GM21423 (cell line): Measurements from ENCODE around the gene MIEF2.
A peak's percentile ranks its signal among the peaks of the same experiment; 100 is the strongest.

ENCODE experiments used
- ATAC-seq: cut with Tn5 transposase; IDR thresholded peaks from one replicate; pipeline ENCODE4 v1.9.1; 2021; ENCODE audit warnings: mild to moderate bottlenecking, moderate library complexity; ENCODE audit not compliant: unreplicated experiment

MIEF2 gene

DNA sequence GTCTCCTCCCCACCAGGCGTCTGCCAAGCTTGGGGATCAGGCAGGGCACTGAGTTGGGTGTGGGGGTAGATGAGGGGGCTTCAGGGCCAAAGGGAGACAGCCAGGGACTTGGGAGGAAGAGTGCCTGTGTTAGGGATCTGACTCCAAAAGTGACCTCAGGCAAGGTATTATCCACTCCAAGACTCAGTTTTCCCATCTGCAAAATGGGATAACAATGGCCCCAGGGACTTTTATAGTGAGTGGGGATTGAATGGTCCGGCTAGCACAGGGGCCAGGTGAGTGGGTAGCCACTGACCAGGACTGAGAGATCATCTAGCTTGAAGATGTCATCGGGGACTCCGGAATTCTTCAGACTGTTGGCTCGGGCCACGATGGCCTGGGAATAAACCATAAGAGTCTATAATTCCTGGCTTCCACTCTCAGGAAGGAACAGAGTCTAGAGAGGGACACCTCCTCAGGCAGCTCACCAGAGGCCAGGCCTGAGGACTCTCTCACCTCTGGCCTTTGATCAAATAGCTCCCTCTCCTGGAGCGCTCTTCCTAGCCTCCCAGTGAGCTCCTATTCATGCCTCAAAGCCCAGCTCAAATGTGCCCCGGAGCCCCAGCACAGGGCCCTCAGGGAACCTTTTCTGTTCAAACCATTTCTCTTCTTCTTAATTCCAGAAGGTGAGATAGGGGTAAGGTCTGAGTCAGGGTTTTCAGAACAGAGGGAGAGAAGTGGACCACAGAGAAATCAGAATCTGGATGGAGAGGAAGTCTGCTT is 5.4 kb upstream of the MIEF2 start:
- no peak for ATAC-seq

DNA sequence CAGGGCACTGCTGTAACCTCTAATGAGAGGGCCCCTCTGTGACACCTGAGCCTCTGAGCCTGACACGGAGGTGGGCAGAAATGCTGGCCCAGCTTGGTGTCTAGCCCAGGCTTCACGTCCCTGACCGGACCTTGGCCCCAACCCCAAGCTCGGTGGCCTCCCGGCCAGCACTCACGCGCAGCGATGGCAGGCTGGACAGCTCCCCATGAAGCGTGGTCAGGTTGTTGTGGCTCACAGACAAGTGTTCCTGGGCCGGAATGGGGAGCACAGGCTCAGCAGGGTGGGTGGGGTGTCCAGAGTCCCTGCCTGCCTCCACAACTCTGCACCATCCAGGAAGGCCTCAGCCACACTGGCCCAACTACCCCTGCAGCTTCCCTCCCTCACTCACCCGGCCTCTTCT is 4.1 kb upstream of the MIEF2 start:
- no peak for ATAC-seq

DNA sequence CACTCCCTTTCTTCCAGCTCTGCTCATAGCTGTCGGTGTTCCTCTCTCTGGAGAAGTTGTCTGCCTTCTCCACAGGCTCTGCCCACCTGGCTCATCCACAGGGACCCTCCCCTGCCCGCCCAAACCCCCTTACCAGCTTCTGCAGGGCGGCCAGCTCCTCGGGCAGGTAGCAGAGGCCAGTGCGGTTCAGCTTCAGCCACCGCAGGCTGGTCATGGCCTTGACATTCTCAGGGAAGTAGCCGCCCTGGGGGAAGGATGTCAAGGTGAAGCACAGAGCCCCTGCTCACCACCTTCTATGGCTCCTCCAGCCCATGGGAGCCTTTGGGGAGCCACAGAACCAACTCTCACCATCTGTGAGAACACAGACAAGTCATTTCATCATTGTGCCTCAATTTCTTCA is 3.7 kb upstream of the MIEF2 start:
- no peak for ATAC-seq

DNA sequence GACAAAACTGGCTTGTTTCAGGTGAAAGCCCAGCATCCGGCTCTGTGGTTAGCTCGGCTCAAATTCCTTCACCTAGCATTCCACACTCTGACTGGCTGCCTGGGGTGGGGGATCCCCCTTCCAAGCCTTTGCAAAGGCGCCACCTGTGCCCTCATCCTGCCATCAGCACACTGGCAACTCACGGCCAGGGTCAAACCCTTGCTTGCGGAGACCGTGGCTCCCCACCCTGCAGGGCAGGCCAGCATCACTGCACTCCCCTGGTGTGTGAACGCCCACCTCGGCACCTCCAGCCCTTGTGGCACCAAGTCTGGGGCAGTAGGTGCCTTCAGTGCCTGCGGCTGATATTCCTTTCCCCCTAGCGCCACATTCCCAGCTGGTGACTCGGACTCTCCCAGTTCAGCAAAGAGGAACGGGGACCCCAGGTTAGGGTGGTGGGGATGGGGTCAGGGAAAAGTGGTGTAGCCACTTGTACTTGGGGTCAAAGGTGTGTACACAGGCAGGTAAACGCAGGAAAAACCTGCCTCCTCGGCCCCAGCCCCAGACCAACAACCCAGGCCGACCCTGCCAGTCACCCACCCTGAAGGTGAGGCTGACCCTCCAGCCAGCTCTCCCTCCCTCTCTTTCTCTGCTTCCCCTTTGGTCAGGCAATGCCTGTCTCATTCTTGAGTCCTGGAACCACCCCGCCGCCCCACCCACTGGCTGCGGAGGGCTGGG is 3.0 kb upstream of the MIEF2 start:
- no peak for ATAC-seq

DNA sequence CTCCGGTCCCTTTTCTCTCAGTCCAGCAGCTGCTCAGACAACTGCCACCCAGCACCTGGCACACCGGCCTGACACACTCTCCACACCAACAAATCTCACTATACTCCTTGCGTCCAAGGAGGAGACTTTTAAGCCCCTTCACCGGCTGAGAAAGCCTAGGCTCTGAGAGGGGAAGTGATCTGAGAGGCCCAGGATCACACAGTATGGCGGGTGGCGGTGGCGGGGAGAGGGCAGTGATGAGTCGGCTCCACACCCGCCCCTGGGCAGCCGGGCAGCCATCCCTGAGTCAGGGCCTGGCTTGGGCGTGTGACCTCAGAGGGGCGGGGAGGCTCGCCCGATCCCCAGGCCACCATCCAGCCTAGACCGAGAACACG is 2.5 kb upstream of the MIEF2 start:
- no peak for ATAC-seq

DNA sequence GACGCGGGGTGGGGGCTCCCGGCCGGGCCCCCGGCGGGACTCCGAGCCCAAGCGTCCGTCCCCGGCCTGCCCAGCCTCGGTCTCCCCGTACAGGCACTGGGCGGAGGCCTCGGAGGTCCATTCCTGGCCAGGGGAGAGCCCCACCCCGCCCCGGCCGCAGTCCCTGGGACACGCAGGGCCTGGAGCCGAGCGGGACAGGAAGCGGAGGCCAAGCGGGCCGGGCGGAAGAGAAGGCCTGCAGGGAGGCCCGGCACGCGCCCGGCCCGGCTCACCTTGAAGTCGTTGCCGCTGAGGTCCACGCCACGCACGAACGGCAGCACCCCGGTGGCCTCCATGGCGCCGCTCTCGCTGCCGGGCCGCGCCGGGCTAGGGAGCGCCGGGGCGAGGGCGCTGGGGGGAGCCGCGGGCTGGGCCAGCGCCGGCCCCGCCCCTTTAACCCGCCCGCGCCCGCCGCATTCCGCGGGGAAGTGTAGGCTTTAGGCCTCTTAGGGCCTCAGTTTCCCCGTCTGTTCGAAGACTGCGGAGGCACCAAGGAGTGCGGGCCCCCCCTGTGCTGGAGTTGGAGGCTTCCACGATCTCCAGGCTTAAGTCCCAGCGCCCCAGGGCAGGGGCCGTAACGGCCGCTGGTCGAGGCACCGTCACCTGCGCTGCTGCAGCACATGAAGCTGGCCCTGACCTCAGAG is 2.0 kb upstream of the MIEF2 start, which contains the start of gene FLII:
Gene FLII, minus strand, starts transcription at position 383 of the 683 bp plus-strand sequence. Its CDS starts 48 bp downstream, at position 335.
- ATAC-seq: peak; percentile 27

DNA sequence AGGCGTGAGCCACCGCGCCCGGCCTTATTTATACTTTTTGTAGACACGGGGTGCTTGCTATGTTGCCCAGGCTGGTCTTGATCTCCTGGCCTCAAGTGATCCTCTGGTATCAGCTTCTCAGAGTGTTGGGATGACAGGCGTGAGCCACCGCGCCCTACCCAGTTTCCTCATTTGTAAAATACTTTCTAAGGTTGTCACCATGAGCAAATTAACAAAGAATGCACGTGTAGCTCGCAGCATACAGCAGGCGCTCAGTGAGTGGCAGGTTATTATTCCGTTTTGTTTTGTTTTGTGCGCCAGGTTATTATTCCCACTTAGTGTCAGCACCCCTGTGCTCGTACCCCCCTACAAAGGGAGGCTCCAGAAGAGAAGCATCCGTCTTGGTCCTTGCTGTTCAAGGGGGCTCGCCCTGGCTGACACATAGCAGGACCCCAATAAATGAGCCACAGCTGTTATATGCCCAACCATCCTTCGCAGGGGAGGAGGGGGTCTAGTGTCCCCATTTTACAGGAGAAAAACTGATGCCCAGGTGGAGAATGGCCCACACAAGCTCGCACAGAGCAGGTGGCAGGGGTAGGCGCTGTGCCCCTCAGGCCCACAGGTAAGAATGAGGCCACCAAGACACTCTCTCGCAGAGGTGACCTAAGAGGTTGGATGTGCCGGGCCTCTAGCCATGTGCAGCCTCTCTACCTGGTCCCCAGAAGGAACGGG is 686 bp upstream of the MIEF2 start:
- peak; percentile 4 for ATAC-seq

DNA sequence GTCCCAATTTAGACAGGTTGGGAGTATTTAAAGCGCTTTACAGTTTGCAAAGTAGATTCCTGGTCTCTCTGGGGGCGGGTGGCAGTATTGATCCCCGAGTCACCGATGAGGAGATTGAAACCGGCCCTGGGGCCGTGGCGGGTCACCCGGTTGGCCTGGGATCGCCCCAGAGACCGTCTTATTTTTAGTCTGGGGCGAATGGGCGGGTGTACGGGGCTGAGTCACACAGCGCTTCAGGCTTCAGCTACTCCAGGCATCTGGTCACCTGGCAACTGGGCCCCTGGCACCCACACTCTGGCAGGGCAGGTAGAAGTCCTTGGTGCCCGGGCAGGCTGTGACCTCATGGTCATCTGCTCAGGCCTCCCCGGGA is 669 bp downstream of the MIEF2 start:
- ATAC-seq: no peak

DNA sequence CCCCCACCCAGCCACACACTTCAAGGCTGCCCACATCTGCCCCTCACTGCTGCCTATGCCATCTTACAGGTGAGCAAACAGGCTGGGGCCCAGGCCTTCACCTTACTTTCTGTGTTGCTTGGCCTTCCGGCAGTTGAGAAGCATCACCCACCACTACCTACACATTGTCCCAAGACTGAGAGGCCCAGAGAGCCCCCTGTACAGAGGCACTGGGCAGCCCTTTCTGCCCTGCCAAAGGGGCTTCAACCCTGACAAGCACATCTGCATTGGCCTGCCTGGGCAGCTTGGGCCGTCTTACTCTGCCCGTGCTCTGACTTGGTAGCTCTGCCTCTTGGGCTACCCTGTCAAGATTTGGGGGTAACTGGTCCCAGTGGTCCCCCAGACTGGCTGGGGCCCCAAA is 1.2 kb downstream of the MIEF2 start:
- ATAC-seq: no peak

DNA sequence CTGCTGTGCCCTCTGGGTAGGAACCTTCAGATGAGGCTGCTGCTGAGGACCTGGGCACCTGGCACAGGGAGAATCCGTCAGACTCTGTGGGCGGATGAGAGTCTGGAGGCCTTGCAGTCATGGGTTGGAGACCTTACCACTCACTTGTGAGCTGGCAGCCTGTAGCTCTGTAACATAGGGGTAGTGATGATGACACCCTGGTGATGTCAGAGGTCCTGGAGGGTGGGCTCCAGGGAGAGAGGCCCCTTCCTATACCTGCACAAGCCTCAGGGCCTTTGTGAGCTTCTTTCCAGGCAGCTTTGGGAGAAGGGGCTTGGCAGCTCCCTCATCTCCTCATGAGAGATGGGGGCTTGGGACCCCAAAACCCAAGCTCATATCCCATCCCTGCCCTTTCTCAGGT is 1.6 kb downstream of the MIEF2 start:
- no peak for ATAC-seq

DNA sequence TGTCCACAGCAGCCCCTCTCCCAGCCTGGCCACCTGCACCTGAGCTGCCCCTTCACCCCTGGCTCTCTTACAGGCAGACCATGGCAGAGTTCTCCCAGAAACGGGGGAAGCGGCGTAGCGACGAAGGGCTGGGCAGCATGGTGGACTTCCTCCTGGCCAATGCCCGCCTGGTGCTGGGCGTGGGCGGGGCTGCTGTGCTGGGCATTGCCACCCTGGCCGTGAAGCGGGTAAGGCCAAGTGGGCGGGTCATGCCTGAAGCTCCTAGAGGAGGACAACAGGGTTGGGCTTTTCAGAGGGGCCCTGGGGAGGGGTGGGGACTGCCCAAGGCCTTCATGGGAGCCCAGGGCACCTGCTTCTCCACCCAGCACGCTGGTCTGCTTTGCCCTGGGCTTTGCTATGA is 2.2 kb downstream of the MIEF2 start:
- ATAC-seq: no peak

DNA sequence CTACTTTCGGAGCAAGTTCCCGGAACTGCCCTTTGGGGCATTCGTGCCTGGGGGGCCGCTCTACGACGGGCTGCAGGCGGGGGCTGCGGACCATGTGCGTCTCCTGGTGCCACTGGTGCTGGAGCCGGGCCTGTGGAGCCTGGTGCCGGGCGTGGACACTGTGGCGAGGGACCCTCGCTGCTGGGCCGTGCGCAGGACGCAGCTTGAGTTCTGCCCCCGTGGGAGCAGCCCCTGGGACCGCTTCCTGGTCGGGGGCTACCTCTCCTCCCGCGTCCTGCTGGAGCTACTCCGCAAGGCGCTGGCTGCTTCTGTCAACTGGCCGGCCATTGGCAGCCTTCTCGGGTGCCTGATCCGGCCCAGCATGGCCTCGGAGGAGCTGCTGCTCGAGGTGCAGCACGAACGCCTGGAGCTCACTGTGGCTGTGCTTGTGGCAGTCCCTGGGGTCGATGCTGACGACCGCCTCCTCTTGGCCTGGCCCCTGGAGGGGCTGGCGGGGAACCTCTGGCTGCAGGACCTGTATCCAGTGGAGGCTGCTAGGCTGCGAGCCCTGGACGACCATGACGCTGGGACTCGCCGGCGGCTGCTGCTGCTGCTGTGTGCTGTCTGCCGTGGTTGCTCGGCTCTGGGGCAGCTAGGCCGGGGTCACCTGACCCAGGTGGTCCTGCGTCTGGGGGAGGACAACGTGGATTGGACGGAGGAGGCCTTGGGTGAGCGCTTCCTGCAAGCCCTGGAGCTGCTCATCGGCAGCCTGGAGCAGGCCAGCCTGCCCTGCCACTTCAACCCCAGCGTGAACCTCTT is 3.6 kb downstream of the MIEF2 start:
- no peak for ATAC-seq

DNA sequence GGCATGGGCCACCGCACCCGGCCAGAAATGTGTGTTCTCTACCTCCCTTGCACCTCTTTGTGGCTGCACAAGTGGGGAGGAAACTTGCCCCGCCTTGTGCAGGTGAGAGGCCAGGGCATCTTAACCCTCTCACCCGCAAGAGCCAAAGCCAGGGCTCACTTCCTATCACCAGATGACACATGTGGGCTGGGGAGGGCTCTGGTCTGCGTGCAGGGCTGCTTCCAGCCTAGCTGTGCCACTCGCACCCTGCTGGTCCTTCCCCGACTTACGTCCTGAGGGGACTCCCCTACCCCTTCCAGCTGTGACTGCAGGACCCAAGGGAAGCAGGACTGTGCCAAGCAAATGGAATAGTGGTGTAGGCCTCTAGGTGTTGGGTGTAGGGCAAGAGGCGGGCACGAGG is 6.9 kb downstream of the MIEF2 start:
- no peak for ATAC-seq

DNA sequence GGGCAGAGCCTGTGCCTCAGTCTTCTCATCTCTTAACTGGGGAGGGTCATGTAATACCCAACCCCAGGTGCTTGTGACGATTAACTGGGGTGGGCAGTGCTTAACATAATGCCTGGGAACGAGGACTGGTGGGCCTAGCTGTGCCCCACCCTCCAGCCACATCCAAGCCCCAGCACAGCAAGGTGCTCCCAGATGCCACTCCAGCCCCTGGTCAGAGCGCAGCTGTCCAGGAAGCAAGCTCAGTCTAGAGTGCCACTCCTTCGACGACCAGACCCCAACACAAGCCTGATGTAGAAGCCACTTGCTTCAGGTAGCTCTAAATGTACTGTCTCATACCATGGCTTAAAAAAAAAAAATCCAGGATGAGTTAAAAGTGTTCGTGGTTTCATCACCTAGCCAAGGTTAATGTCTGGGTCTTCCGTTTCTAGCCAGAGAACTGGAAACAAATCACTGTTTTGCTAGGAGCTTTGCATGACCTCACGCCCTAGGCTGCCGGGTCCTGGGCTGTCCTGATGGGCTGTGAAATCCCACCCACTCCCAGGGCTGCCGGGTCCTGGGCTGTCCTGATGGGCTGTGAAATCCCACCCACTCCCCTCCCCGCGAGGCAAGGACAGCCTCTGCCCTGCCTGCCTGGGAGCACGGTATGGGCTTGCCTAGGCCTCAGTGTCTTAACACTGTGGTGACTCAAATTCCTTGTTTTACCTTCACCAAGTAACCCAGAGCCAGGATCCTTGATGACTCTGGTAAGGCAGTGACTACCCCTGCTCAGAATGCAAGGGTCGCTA is 7.7 kb downstream of the MIEF2 start:
- no peak for ATAC-seq

DNA sequence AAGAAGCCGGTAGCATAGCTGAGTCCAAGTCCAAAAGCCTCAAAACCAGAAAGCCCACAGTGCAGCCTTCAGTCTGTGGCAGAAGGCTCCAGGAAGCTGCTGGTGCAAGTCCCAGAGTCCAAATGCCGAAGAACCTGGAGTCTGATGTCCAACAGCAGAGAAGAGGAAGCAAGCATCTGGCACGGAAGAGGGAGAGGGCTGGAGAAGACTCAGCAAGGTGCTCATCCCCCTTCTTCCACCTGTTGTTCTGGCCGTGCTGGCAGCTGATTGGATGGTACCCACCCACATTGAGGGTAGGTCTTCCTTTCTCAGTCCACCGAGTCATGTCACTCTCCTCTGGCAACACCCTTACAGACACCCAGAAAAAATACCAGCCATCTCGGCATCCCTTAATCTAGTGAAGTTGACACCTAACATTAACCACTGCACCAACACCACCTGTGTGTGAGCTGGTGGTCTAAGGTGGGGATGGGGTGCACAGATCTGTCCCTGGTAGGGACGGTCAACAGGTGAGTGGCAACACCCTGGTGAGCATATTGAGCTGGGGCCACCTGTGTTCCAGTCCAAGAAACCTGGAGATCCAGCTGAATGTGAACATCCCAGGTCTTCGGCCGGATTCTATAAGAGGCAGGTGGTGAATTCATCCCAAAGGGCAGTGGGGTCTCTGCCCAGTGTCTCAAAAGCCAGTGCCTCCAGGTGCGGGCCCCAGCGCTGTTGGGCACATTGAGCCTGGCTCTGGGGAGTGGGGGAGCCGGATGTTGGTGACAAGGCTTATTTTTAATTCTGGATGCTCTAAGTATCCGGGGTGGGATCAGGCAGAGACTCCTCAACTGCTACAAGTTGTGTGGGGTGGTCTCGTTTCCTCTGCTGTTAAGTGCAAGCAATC is 9.8 kb downstream of the MIEF2 start:
- ATAC-seq: no peak

DNA sequence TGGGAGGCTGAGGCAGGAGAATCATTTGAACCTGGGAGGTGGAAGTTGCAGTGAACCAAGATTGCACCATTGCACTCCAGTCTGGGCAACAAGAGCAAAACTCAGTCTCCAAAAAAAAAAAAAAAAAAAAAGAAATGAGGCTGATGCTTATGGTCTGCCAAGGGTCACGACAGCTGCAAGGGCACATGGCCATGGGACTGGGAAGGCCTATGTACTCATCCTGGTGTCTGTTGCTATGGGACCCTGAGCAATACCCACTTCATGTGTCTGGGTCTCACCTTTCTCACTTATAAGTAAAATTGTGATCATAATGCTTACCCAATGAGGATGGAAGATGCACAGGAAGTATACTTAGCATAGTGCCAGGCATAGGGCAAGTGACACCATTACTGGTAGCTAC is 16.6 kb downstream of the MIEF2 start:
- no peak for ATAC-seq

DNA sequence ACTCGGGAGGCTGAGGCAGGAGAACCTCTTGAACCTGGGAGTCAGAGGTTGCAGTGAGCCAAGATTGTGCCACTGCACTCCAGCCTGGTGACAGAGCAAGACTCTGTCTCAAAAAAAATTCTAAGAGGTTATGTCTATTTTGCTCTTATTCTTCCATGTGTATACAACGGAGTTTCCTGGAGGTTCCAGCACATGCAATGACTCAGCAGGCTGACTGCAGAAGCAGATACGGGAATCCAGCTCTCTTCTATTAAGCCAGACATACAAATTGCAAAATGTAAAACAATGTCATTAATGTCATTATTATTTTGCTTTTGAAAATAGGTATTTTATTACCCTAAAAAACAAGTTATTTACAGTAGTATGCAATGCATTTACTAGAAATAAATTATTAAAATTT is 18.4 kb downstream of the MIEF2 start:
- no peak for ATAC-seq

DNA sequence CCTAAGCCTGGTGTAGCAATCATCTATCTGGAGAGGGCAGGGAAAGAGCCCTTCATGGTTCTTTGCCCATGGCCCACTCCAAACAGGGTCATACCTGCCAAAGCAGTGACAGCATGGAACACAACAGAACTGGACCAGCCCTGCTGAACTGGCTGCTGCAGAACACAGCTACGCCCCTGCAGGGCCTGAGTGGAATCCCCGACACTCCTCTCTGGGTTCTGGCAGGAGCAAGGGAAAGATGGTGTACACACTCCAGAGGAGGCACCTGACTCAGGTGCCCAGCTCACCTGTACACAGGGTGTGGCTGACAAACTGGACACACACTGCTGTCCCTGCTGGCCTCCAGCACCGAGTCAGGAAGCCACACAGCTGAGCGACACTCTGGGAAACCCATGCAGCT is 19.8 kb downstream of the MIEF2 start:
- no peak for ATAC-seq
